B cell (primary cell): Measurements from ENCODE around the gene ZNF438. TPM values are rescaled to one million over a fixed set of nuclear protein-coding genes. Genes with fewer than 3 reads are reported as not detected.

Experiments
- ATAC-seq: fragments of 200-7000 bp; cut with Tn5 transposase; one replicate; pipeline ENCODE4 v1.10.0; 2021; ENCODE audit warnings: low read depth, mild to moderate bottlenecking, moderate number of reproducible peaks, moderate library complexity
- CTCF ChIA-PET: fragments of 350-600 bp; sonication (Branson Sonifier 250); formaldehyde crosslinking; loops from one replicate; lab custom pipeline; 2021; ENCODE audit warnings: antibody characterized with exemption, inconsistent platforms; lab: Charles Lee
- POLR2A ChIA-PET: fragments of 350-600 bp; sonication (Branson Sonifier 250); formaldehyde crosslinking; loops from one replicate; lab custom pipeline; 2021; ENCODE audit warnings: antibody characterized with exemption; lab: Charles Lee
- DNase-seq: peaks from one replicate; pipeline ENCODE4 v3.0.0; 2013
- H2AFZ ChIP-seq: 2 replicates; pipeline ENCODE4 v1.6.1; 2012; ENCODE audit warnings: mild to moderate bottlenecking, low read depth, low read length; ENCODE audit not compliant: insufficient read depth, poor library complexity, severe bottlenecking
- H3K27ac ChIP-seq, 2 donors: 1 replicate in 1 of 2; 2 replicates in 1 of 2; pipeline ENCODE4 v1.5.1; 2012 to 2013; ENCODE audit warnings: low read length in 2 of 2, mild to moderate bottlenecking in 2 of 2, moderate library complexity in 1 of 2
- H3K27me3 ChIP-seq, 4 experiments: fragments of 200-600 bp in 1 of 4; sonication (generic) in 1 of 4; replicated peaks in 1 of 4; 1 replicate in 2 of 4; 2 replicates in 2 of 4; pipeline versions ENCODE4 v1.6.1 to v1.7.0; 2013 to 2016; ENCODE audit warnings: low read length in 3 of 4, mild to moderate bottlenecking in 2 of 4, mixed read lengths in 1 of 4, moderate library complexity in 1 of 4; ENCODE audit not compliant: insufficient read depth in 4 of 4, control insufficient read depth in 3 of 4; ENCODE audit errors: control extremely low read depth in 1 of 4
- H3K36me3 ChIP-seq, 2 experiments: replicated peaks in 1 of 2; 1 replicate in 1 of 2; 2 replicates in 1 of 2; pipeline versions ENCODE4 v1.6.1 to v1.7.1; 2013; ENCODE audit warnings: low read length in 1 of 2; ENCODE audit not compliant: insufficient read depth in 2 of 2, control insufficient read depth in 1 of 2; ENCODE audit errors: control extremely low read depth in 1 of 2, extremely low read depth in 1 of 2
- H3K4me1 ChIP-seq, 2 donors: fragments of 200-600 bp in 1 of 2; sonication (generic) in 1 of 2; 1 replicate in 1 of 2; 2 replicates in 1 of 2; pipeline versions ENCODE4 v1.5.1 to v1.6.1; 2013 to 2017; ENCODE audit warnings: low read length in 2 of 2; ENCODE audit not compliant: control insufficient read depth in 2 of 2, insufficient read depth in 2 of 2
- H3K4me2 ChIP-seq: replicated peaks from 2 replicates; pipeline ENCODE3; 2012; ENCODE audit warnings: mild to moderate bottlenecking, low read depth, low read length; ENCODE audit not compliant: poor library complexity, severe bottlenecking
- H3K4me3 ChIP-seq, 5 experiments: fragments of 200-600 bp in 1 of 5; sonication (generic) in 1 of 5; 1 replicate in 3 of 5; 2 replicates in 2 of 5; pipeline versions ENCODE4 v1.5.1 to v1.7.0; 2011 to 2016; ENCODE audit warnings: low read length in 4 of 5, mild to moderate bottlenecking in 4 of 5, low read depth in 2 of 5, control low read depth in 1 of 5, moderate library complexity in 1 of 5; ENCODE audit not compliant: insufficient read depth in 1 of 5; ENCODE audit errors: control extremely low read depth in 1 of 5, extremely low read depth in 1 of 5
- H3K79me2 ChIP-seq: fragments of 200-600 bp; sonication (generic); one replicate; pipeline ENCODE4 v1.6.0; 2016; ENCODE audit warnings: low read length; ENCODE audit not compliant: control insufficient read depth, insufficient read depth
- H3K9ac ChIP-seq: fragments of 200-600 bp; sonication (generic); 2 replicates; pipeline ENCODE4 v1.6.1; 2017; ENCODE audit warnings: mild to moderate bottlenecking, low read length, moderate library complexity
- H3K9me3 ChIP-seq, 3 donors: one replicate each; pipeline versions ENCODE4 v1.6.1 to v1.7.1; 2013; ENCODE audit warnings: low read length in 2 of 3; ENCODE audit not compliant: control insufficient read depth in 2 of 3, insufficient read depth in 1 of 3; ENCODE audit errors: control extremely low read depth in 1 of 3
- H4K20me1 ChIP-seq: 2 replicates; pipeline ENCODE4 v1.6.0; 2012; ENCODE audit warnings: mild to moderate bottlenecking, low read length; ENCODE audit not compliant: insufficient read depth, control insufficient read depth, poor library complexity, severe bottlenecking
- H3K27ac Mint-ChIP-seq: one replicate; pipeline ENCODE4 v1.8.0; 2021; ENCODE audit warnings: mixed read lengths
- H3K27me3 Mint-ChIP-seq: one replicate; pipeline ENCODE4 v1.8.0; 2021; ENCODE audit warnings: mixed read lengths
- H3K4me1 Mint-ChIP-seq: one replicate; pipeline ENCODE4 v1.8.0; 2021; ENCODE audit warnings: mixed read lengths
- H3K4me3 Mint-ChIP-seq: one replicate; pipeline ENCODE4 v1.8.0; 2021; ENCODE audit warnings: mixed read lengths
- H3K9me3 Mint-ChIP-seq: one replicate; pipeline ENCODE4 v1.8.0; 2022; ENCODE audit warnings: mixed read lengths; ENCODE audit not compliant: insufficient read depth
- EZH2 ChIP-seq: IDR thresholded peaks from 2 replicates; pipeline ENCODE4 v1.6.1; 2012; ENCODE audit warnings: borderline replicate concordance, low read depth, mild to moderate bottlenecking, moderate library complexity, low read length; ENCODE audit not compliant: insufficient read depth, poor library complexity, severe bottlenecking
- WGBS: methylation state at CpG from one replicate; pipeline ENCODE4 v1.1.5; 2013; ENCODE audit warnings: missing lambda C conversion rate; ENCODE audit not compliant: insufficient coverage; 5-methylcytosine and 5-hydroxymethylcytosine counted together
- intact Hi-C: fragments of 100-400 bp; cut with micrococcal nuclease; formaldehyde crosslinking; loops from one replicate; pipeline ENCODE4 v1.10.0; 2022
- polyA plus RNA-seq: library from polyadenylated mRNA; depleted of rRNA; stranded (reverse); fragments of >200 nt; gene quantifications from 2 replicates; pipeline ENCODE4 v1.2.3, GENCODE V29; 2012
- total RNA-seq, 2 donors: library from RNA; stranded (reverse); fragments of 120-200 nt in 1 of 2; gene quantifications; 1 replicate in 1 of 2; 2 replicates in 1 of 2; pipeline versions ENCODE4 v1.2.3 to v1.2.4, GENCODE V29; 2013 to 2022
- TF ChIP-seq, protein P1 (sequence below): fragments of 200-600 bp; IDR thresholded peaks from one replicate; pipeline ENCODE4 v1.8.0; 2022; ENCODE audit warnings: antibody characterized with exemption, mild to moderate bottlenecking

The ZNF438 gene
- total and polyA plus RNA-seq, 2 donors (not counting 1 experiment from before 2014, with no cell fraction given): 2.0 to 3.7 TPM

DNA sequence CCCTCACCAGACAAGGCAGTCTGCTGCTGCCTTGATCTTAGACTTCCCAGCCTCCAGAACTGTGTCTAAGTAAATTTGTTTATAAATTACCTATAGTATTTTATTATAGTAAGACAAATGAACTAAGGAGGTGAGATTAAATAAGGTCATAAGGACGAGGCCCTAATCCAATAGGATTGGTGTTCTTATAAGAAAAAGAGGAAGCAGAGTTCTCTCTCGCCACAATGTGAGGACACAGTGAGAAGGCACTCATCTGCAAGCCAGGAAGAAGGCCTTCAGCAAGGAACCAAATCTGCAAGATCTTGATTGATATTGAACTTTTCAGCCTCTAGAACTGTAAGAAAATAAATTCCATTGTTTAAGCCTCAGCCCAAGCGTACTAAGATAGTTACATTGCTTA is 6.1 kb upstream of the ZNF438 start:
- Histone ChIP-seq H3K4me3 (no peak overlapping the region), H3K4me2 (no peak overlapping the region), H3K9ac (no peak overlapping the region), H3K79me2 (no peaks in the 10 kb centered on the region), H4K20me1 (no peaks in the 10 kb centered on the region), H3K27me3 (no peaks in the 10 kb centered on the region), H3K36me3 (no peaks in the 10 kb centered on the region), H2AFZ (no peak overlapping the region), H3K9me3 (no peaks in the 10 kb centered on the region), H3K27ac (no peak overlapping the region), H3K4me1 (peaks cover 0 to 2% of the 10 kb centered on the region in 2 donors)
- ATAC-seq (no peak), DNase-seq (no peak)
- ChIA-PET POLR2A (no interaction called here), CTCF (no interaction called here)
- peaks cover 4% of the 10 kb centered on the region for H3K4me1 Mint-ChIP-seq
- TF ChIP-seq EZH2: no peak
- TF ChIP-seq, protein P1, sequence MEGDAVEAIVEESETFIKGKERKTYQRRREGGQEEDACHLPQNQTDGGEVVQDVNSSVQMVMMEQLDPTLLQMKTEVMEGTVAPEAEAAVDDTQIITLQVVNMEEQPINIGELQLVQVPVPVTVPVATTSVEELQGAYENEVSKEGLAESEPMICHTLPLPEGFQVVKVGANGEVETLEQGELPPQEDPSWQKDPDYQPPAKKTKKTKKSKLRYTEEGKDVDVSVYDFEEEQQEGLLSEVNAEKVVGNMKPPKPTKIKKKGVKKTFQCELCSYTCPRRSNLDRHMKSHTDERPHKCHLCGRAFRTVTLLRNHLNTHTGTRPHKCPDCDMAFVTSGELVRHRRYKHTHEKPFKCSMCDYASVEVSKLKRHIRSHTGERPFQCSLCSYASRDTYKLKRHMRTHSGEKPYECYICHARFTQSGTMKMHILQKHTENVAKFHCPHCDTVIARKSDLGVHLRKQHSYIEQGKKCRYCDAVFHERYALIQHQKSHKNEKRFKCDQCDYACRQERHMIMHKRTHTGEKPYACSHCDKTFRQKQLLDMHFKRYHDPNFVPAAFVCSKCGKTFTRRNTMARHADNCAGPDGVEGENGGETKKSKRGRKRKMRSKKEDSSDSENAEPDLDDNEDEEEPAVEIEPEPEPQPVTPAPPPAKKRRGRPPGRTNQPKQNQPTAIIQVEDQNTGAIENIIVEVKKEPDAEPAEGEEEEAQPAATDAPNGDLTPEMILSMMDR: no peak
- H3K4me3 Mint-ChIP-seq: no peak overlapping the region
- H3K9me3 Mint-ChIP-seq: peaks cover 3% of the 10 kb centered on the region
- intact Hi-C loops: loop anchor here (10.0 kb wide), 2 partner anchors 333 to 1407 kb away; partner anchors contain the start of gene CCDC7
- 100% methylated on average over 1 of the region's 3 CpGs for WGBS
- H3K27me3 Mint-ChIP-seq: no peaks in the 10 kb centered on the region
- H3K27ac Mint-ChIP-seq: no peak overlapping the region

DNA sequence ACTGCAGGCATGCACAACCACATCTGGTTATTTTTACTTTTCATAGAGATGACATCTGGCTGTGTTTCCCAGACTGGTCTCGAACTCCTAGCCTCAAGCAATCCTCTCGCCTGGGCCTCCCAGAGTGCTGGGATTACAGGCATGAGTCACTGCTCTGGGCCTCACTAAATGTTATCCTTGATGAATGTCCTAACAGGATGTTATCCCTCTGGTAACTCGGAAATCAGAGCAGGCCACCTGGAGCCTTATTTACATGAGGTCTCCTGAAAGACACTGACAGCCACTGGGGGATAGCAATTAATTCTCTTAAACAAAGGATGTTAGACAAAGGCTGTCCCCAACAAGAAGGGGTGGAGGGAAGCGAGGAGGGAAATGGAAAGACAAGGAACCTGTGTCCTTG is 4.5 kb upstream of the ZNF438 start:
- Histone ChIP-seq H3K4me2 (no peak overlapping the region), H3K4me3 (no peak overlapping the region), H2AFZ (no peak overlapping the region), H3K27me3 (no peaks in the 10 kb centered on the region), H3K9ac (no peak overlapping the region), H3K36me3 (no peaks in the 10 kb centered on the region), H4K20me1 (no peaks in the 10 kb centered on the region), H3K27ac (no peak overlapping the region), H3K9me3 (no peaks in the 10 kb centered on the region), H3K4me1 (peaks cover under 1 to 11% of the 10 kb centered on the region in 2 donors), H3K79me2 (no peaks in the 10 kb centered on the region)
- TF ChIP-seq, protein P1: no peak
- no peak for TF ChIP-seq EZH2
- intact Hi-C loops: loop anchor here (10.0 kb wide), 2 partner anchors 331 to 1409 kb away; partner anchors contain the start of gene CCDC7
- peaks cover 7% of the 10 kb centered on the region for H3K4me1 Mint-ChIP-seq
- H3K9me3 Mint-ChIP-seq: peaks cover 3% of the 10 kb centered on the region
- H3K27me3 Mint-ChIP-seq: no peaks in the 10 kb centered on the region
- CTCF ChIA-PET: no interaction called here
- no peak overlapping the region for H3K4me3 Mint-ChIP-seq
- DNase-seq (no peak), ATAC-seq (no peak)
- no peak overlapping the region for H3K27ac Mint-ChIP-seq
- POLR2A ChIA-PET: no interaction called here
- 93% methylated on average over 4 of the region's 4 CpGs for WGBS
